GM18861 (cell line): ENCODE measurements around the gene S100Z.
A peak's percentile ranks its signal among the peaks of the same experiment; 100 is the strongest.
"Not testable (repeated sequence)": the region's sequence is repeated elsewhere in the genome, so short reads cannot be mapped to it uniquely, and the experiment has no call there.

ENCODE experiments used
- ATAC-seq: cut with Tn5 transposase; IDR thresholded peaks from one replicate; pipeline ENCODE4 v1.9.1; 2021; ENCODE audit not compliant: unreplicated experiment

S100Z gene

DNA sequence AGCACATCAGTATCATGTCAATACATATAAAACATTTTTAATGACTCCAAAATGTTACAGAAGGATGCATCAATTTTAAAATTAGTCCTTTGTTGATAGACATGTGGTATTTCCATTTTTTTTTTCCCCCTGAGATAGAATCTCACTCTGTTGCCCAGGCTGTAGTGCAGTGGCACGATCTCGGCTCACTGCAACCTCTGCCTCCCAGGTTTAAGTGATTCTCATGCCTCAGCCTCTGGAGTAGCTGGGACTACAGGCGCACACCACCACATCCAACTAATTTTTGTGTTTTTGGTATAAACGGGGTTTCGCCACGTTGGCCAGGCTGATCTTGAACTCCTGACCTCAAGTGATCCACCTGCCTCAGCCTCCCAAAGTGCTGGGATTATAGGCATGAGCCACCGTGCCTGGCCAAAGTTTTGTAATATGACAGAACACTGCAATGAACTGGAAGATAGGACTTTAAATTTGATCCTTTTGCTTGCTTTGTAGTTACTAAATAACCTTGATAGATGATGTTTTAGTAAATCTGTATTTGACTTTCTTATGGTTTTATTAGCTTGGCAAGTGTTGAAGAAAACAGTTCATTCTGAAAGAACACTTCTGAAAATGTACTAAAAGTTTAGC lies 27.6 kb upstream of the S100Z start:
- not testable (repeated sequence) for ATAC-seq

DNA sequence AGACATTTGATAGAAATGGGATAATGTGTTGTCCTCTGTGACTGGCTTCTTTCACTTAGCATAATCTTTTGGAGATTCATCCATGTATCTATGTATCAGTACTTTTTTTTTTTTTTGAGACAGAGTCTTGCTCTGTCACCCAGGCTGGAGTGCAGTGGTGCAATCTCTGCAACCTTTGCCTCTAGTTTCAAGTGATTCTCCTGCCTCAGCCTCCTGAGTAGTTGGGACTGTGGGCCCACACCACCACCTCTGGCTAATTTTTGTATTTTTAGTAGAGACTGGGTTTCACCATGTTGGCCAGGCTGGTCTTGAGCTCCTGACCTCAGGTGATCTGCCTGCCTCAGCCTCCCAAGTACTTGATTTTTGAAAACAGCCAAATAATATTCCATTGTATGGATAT lies 23.4 kb upstream of the S100Z start:
- not testable (repeated sequence) for ATAC-seq

DNA sequence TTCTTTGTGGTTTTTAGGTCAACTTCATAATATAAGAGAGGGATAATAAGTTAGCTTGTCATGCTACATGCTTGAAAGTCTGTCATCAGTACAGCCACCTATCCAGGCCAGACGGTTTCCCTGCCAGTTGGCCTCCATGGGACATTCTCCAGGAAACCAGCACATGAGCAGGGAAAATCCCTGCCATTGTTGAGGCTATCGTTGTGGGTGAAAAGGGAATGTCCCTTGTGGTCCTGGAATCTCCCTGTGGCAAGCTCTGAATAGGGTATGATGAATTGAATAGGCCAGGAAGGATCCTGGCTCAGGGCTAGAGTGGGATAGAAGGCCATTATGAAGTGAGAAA lies 18.7 kb upstream of the S100Z start:
- ATAC-seq: no peak

DNA sequence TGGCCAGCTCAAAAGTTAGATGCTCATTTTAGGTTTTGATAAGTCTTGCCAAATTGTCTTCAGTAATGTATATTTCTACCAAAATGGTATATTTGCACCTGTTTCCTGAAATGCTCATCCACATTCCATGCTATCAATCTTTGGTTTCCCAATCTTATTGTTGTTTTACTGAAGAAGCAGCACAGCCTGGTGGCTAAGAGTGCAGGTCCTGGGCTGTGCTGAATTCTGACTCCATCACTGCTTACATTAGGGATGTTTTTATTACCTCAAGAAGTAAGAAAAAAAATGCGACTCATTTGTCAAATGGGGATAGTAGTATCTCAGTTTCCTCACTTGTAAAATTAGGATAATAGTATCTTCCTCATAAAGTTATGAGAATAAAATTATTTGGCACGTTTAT lies 13.6 kb upstream of the S100Z start:
- no peak for ATAC-seq

DNA sequence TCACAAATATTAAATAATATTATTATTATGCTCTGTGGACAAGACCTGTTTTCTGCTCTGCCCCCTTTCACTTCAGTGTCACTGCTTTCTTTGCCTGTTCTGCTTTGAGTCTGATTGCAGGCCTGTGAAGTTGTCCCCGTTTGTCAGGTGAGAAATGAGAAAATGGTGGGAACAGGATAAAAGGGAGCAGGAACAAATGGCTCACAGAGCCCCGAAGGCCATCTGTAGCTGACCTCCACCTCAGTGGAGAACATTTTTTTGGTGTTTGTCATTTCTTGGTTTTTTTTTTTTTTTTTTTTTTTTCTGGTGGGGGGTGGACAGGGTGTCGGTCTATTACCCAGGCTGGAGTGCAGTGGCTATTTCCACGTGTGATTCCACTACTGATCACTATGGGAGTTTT lies 13.2 kb upstream of the S100Z start:
- ATAC-seq: no peak

DNA sequence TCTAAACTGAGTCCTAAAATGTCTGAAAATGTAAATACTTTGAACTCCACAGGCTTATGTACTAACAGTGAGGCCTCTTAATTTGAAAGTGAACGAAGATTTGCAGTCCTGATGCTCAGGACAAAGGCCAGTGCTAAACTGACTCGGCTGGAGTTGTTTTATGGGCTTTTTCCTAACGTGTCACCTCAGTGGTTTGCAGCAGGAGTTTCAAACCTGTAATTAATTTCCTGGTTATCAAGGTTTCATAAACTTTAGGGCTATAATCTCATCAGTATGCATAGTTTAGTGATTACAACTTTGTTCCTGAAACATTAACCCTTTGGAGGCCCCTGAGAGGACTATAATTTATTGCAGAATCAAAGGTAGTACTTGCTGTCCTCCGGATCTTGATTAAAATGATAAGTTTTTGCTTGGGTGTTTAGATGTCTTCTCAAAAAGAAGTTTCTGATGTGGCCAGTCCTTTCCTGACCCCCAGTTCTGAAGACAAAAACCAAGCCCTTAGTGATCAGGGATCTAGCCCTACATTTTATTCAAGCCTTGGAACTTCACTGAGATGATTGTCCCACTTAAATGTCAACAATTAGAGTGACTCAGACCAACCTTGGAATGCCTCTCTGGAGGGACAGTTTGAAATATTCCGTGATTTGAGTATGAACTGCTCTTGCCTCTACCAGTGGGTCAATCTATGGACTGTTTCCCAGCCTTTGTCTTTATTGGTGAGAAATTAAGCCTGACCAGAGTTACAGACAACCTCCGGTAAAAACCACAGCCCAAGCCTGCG lies 11.1 kb upstream of the S100Z start:
- no peak for ATAC-seq

DNA sequence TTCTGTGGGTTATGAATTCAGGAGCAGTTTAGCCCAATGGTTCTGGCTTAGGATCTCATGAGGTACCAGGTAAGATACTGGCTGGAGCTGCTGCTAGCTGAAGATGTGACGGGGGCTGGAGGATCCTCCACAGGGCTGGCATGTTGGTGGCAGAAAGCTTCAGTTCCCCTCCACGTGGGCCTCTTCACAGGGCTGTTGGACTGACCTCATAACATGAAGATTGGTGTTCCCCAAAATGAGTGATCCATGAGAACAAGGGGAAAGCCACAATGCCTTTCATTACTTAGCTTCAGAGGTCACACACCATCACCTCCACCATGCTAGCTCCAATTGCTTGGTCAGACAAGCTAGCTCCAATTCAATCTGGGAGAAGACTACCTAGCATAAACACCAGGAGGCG lies 8.5 kb upstream of the S100Z start:
- ATAC-seq: no peak

DNA sequence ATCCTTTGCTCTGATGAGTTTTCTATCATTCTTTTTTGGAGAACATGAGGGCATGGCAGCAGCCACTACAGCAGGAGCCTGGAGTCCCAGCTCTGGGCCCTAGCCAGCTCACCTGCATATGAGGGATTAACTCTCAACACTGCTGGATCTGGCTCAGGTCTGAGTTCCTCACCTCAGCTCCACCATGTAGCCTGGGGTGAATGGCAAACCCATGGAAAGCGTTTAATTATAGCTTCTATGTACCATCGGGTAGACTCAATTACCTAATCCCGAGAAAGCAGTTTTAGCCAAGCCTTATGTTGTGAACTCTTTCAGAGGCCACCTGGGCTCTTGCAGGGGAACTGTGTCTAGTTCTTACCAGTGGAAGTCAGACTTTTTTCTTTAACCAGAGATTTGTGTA lies 3.9 kb upstream of the S100Z start:
- ATAC-seq: no peak

DNA sequence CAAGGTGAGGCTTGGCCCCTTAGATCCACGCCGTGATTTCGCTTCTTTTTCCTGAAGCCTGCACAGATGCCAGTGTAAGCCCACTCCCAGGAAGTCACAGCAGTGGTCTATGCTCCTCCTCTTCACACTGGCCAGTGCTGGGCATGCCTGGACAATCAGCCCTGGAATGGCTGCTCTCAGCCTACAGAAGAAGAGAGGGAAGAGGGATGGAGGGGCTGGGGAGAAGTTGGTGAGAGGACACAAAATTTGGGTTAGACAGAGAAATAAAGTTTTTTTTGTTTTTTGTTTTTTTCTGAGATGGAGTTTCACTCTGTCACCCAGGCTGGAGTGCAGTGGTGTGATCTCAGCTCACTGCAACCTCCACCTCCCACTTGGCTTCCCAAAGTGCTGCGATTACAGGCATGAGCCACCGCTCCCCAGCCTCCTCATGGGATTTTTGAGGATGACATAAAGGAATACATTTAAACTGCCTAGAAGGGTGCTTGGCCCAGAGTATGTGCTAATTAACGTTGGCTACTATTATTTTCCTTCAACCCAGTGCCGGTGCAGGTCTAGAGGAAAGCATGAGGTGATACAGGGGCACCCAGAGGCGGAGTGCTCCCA lies 830 bp downstream of the S100Z start:
- no peak for ATAC-seq

DNA sequence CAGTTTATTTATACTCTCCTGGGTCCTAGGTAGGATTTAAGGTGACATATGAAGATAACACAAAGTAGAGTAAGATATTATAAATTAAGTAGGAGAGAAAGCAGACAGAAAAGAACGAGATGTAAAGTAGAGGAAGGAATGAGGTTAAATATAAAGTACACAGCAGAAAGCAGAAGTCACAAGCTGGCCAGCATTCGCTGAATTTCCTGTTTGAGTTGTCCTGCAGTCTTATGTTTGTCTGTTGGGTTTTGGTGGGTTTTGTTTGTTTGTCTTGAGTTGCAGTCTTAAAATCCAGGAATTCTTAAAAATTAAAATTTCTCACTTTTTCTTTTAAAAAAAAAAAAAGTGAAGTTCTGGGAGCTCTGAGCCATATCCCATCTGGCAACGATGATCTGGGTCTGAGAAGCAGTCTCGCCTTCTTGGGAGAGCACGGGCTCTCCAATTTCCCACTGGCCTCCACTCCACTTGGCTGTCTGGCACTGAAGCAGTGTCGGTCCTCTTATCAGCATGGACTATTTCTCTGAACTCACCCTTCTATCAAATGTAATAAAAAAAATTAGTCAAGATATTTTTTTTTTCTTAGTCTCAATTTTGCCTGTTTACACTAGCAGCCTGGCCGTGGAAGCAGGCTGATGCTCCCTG lies 2.0 kb downstream of the S100Z start:
- no peak for ATAC-seq

DNA sequence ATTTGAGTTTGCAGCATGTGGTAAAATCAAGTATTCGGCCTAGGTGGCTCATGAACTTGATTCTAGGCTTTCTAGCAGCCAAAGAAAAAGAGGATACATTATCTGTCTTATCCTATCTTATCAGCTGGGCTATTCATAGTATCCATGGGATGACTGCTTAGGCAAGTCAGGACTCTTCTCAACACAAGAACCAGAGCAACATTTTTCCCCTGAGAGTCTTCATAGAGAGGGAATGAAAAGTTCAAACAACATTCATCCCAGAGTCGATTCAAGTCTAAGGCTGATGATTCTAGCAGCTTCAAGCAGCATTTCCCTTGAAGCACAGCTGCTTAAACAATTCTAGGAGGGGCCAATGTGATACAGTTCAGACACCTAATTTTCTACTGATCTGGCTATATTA lies 3.0 kb downstream of the S100Z start:
- no peak for ATAC-seq

DNA sequence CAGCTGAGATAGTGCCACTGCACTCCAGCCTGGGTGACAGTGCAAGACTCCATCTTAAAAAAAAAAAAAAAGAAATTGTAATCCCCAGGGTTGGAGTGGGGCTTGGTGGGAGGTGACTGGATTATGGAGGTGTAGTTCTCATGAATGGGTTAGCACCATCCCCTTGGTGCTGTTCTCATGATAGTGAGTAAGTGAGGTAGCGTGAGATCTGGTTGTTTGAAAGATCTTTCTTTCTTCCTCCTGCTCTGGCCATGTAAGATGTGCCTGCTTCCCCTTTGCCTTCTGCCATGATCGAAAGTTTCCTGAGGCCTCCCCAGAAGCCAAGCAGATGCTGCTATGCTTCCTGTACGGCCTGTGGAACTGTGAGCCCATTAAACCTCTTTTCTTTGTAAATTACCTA lies 3.9 kb downstream of the S100Z start:
- not testable (repeated sequence) for ATAC-seq

DNA sequence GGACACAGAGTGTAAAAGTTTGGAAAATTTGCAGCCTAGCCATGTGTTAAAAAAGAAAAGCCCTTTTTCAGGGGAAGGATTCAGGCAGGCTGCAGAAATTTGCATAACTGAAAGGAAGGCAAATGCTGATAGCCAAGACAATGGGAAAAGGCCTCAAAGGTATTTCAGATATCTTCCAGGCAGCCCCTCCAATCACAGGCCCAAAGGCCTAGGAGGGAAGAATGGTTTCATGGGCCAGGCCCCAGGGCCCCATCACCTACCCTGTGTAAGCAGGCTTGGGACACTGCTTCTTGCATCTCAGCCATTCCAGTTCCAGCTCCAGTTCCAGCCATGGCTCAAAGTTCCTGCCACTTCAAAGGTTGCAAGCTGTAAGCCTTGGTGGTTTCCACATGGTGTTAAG lies 4.8 kb downstream of the S100Z start:
- no peak for ATAC-seq

DNA sequence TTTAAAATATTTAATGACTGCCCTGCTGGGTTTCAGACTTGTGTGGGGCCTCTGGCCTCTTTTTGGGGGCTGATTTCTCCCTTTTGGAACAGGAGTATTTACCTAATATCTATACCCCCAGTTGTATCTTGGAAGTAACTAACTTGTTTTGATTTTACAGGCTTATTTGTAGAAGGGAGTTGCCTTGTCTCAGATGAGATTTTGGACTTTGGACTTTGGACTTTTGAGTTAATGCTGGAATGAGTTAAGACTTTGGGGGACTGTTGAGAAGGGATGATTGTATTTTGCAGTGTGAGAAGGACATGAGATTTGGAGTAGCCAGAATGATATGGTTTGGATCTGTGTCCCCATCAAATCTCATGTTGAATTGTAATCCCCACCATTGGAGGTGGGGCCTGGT lies 5.7 kb downstream of the S100Z start:
- ATAC-seq: not testable (repeated sequence)

DNA sequence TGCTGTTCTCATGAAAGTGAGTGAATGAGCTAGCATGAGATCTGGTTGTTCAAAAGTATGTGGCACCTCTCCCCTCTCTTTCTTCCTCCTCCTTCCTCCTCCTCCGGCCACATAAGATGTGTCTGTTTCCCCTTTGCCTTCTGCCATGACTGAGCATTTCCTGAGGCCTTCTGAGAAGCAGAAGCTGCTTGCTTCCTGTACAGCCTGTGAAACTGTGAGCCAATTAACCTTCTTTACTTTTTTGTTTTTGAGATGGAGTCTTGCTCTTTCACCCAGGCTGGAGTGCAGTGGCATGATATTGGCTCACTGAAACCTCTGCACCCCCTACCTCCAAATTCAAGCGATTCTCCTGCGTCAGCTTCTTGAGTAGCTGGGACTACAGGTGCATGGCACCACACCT lies 6.1 kb downstream of the S100Z start:
- peak; percentile 69 for ATAC-seq

DNA sequence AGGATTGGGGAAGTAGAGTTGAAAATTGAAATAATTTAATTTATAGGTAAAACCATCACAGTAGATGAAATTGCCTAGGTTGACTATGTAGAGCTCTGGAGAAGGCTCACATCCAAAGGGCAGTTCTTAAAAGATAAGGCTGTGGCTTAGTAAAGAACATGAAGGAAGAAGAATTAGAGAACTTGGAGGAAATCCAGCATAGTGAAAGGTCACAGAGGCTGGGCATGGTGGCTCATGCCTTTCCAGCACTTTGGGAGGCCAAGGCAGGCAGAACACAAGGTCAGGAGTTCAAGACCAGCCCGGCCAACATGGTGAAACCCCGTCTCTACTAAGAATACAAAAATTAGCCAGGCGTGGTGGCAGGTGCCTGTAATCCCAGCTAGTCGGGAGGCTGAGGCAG lies 7.0 kb downstream of the S100Z start:
- ATAC-seq: not testable (repeated sequence)

DNA sequence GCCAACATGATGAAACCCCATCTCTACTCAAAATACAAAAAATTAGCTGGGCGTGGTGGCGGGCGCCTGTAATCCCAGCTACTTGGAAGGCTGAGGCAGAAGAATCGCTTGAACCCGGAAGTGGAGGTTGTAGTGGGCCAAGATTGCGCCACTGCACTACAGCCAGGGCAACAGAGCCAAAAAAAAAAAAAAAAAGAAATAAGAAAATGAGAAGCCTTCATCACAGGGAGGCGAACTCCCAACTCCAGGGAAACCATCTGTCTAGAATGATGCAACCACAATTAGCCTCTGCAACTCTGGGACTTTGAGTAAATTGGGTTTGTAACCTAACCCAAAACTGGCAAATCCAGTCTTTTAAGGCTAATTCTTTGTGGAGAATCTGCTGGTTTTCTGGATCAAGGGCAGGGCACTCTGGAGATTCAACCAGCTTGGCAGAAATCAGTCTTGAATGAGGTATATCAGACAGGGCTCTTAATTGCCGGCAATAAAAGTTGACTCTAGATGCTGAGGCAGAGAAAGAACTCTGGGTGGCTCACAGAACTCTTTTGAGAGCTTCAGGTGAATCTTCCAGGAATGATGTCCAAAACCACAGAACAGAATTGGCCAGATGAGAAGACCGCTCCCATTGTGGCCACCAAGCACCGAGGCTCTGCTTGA lies 9.9 kb downstream of the S100Z start:
- no peak for ATAC-seq

DNA sequence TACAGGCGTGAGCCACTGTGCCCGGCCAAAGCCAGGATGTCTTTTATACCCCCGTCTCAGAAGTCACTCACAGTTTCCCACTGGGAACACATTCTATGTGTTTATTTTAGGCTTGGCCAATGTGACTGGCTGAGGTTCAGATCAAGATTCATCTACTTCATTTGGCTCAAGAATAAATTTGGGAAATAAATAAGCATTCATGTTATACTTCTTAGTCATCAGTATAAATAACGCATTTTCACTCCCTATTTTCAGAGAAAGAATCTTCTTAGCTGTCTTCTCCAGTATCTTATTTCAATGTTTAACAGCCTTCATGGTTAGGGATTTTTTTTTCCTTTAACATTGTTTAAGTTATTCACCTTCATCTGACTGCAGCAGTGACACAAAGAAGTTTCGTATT lies 11.8 kb downstream of the S100Z start:
- no peak for ATAC-seq

DNA sequence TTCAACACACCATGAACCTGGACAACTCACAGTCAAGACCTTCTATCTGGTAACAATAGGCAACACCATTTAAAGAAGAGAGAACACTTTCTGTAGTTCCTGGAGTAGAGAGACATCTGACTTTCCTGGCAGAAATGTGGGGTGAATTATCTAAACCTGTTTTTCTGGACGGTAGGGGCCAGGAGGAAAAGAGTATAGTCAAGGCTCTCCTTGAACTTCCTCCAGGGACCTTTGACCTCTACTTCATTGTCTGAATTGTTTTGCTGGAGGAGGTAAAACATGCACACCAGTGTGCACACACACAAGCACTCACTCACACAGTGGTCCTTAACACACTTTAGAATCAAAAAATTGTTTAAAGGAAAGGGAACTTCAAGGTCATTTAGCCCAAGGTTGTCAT lies 13.2 kb downstream of the S100Z start:
- ATAC-seq: no peak

DNA sequence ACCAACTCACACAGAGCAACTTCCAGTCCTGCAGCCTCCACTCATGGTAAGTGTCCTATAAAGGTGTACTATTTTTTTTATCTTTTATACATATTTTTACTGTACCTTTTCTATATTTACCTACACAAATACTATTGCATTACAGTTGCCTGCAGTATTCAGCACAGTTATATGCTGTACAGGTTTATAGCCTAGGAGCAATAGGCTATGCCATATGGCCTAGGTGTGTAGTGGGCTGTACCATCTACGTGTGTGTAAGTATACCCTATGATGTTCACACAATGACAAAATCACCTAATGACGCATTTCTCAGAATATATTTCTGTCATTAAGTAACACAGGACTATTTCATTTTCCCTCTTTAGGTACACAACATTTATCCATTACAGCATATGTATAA lies 16.7 kb downstream of the S100Z start:
- ATAC-seq: no peak

DNA sequence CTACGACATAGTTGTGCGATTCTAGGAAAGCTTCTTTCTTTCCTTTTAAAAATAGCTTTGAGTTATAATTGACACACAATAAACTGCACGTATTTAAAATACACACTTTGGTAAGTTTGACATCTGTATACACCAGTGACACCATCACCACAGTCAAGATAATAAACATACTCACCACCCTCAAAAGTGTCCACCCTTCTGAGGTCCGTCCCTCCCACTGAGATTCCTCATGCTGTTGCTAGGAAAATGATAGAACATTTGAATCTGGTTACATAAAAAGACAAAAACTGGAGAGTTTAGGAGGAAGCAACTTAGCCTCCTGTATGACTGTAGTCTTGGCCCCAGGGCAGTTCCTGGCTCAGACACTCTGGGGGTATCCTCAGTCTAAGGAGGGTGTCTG lies 17.2 kb downstream of the S100Z start:
- ATAC-seq: no peak
